Esophagus squamous epithelium (tissue), 5 donors: Measurements from ENCODE around the gene CREM. TPM values are rescaled to one million over a fixed set of nuclear protein-coding genes. Genes with fewer than 3 reads are reported as not detected.
"Not testable (repeated sequence)": the region's sequence is repeated elsewhere in the genome, so short reads cannot be mapped to it uniquely, and the experiment has no call there.

Experiments used
- DNase-seq: peaks from one replicate; lab custom pipeline; 2025; lab: John Stamatoyannopoulos, UW
- H3K27ac ChIP-seq, 4 donors: fragments of 200-600 bp; sonication (generic); one replicate each; pipeline ENCODE4 v1.5.1; 2016 to 2019; ENCODE audit warnings: mild to moderate bottlenecking in 1 of 4
- H3K27me3 ChIP-seq, 4 donors: fragments of 200-600 bp; sonication (generic); 1 replicate in 3 of 4; 2 replicates in 1 of 4; pipeline versions ENCODE4 v1.5.1 to v1.6.0; 2017 to 2021; ENCODE audit warnings: antibody characterized with exemption in 1 of 4
- H3K36me3 ChIP-seq, 3 donors: fragments of 200-600 bp; sonication (generic); one replicate each; pipeline ENCODE4 v1.5.1; 2016 to 2019
- H3K4me1 ChIP-seq, 3 donors: fragments of 200-600 bp; sonication (generic); one replicate each; pipeline ENCODE4 v1.5.1; 2017 to 2019
- H3K4me3 ChIP-seq, 4 donors: fragments of 200-600 bp; sonication (generic); 1 replicate in 3 of 4; 2 replicates in 1 of 4; pipeline ENCODE4 v1.5.1; 2016 to 2019; ENCODE audit warnings: mild to moderate bottlenecking in 2 of 4, moderate library complexity in 1 of 4
- H3K9me3 ChIP-seq, 3 donors: fragments of 200-600 bp; sonication (generic); one replicate each; pipeline ENCODE4 v1.5.1; 2016 to 2019
- CTCF ChIP-seq, 6 experiments: fragments of 450-650 bp in 4 of 6; fragments of 200-600 bp in 2 of 6; sonication (generic) in 2 of 6; IDR thresholded peaks; one replicate each; pipeline ENCODE4 v1.5.1; 2016 to 2019; ENCODE audit warnings: antibody characterized with exemption in 6 of 6, mild to moderate bottlenecking in 4 of 6, moderate library complexity in 4 of 6
- POLR2A ChIP-seq, 4 donors: fragments of 450-650 bp; IDR thresholded peaks; one replicate each; pipeline ENCODE4 v1.6.1; 2017; ENCODE audit warnings: antibody characterized with exemption in 4 of 4, mild to moderate bottlenecking in 4 of 4, moderate library complexity in 3 of 4
- WGBS, 2 donors: methylation state at CpG; one replicate each; pipeline ENCODE4 v1.1.5; 2018; 5-methylcytosine and 5-hydroxymethylcytosine counted together
- intact Hi-C: fragments of 100-400 bp; cut with DNase I; formaldehyde crosslinking; loops from one replicate; pipeline ENCODE4 v1.15.0; 2022
- total RNA-seq, 4 donors: library from RNA; depleted of rRNA; stranded (reverse); fragments of >200 nt; gene quantifications; one replicate each; pipeline ENCODE4 v1.1.0, GENCODE V29; 2016
- donor health status: DM: yes; HTN: yes; CAD: no.

CREM gene
- total RNA-seq, 4 donors from 2014 or later, result 19.4 to 23.8 (median 21.6) TPM

GRCh38 chr10:35213699-35214098, 87.1 kb downstream of the CREM start:
- TF ChIP-seq CTCF (IDR thresholded peaks at IDR 0.05) (no peak), POLR2A (IDR thresholded peaks at IDR 0.05) (no peak)
- H3K9me3 ChIP-seq, result no peaks in the 10 kb centered on the region
- WGBS, 2 donors, result 94% methylated on average over 7 of the region's 7 CpGs
- no peak overlapping the region for H3K4me3 ChIP-seq
- H3K36me3 ChIP-seq, result no peaks in the 10 kb centered on the region
- intact Hi-C loops, result no loop called here
- no peaks in the 10 kb centered on the region for H3K27me3 ChIP-seq
- H3K4me1 ChIP-seq, result peaks cover 0 to 18% (median 5%) of the 10 kb centered on the region in 3 donors
- no peak for DNase-seq
- H3K27ac ChIP-seq, result no peak overlapping the region

- intact Hi-C loops, result loop anchor here (5.0 kb wide), 1 partner anchor 92 kb away; no protein-coding TSS in a partner anchor
- DNase-seq, result no peak
- WGBS, 2 donors, result 60 to 96% methylated on average over 2 to 17 of the region's 19 CpGs
- Histone ChIP-seq H3K27me3 (no peaks in the 10 kb centered on the region), H3K4me3 (no peak overlapping the region), H3K9me3 (no peaks in the 10 kb centered on the region), H3K27ac (no peak overlapping the region), H3K36me3 (no peaks in the 10 kb centered on the region), H3K4me1 (peaks cover 0 to 21% (median 5%) of the 10 kb centered on the region in 3 donors)
- no peak for TF ChIP-seq POLR2A (IDR thresholded peaks at IDR 0.05)
- TF ChIP-seq CTCF (IDR thresholded peaks at IDR 0.05), result no peak
These were observed 88.0 kb downstream of the CREM start for GRCh38 chr10:35214607-35215020.

GRCh38 chr10:35215107-35215506, 88.5 kb downstream of the CREM start:
- Histone ChIP-seq H3K9me3 (no peaks in the 10 kb centered on the region), H3K27ac (no peak overlapping the region), H3K27me3 (no peaks in the 10 kb centered on the region), H3K36me3 (no peaks in the 10 kb centered on the region), H3K4me3 (no peak overlapping the region), H3K4me1 (peaks cover 0 to 23% (median 5%) of the 10 kb centered on the region in 3 donors)
- WGBS, 2 donors, result 88 to 93% methylated on average over 3 of the region's 3 CpGs
- no peak for DNase-seq
- TF ChIP-seq CTCF (IDR thresholded peaks at IDR 0.05), result no peak
- no peak for TF ChIP-seq POLR2A (IDR thresholded peaks at IDR 0.05)
- intact Hi-C loops, result loop anchor here (5.0 kb wide), 1 partner anchor 93 kb away; no protein-coding TSS in a partner anchor

GRCh38 chr10:35216303-35216905, 89.8 kb downstream of the CREM start:
- intact Hi-C loops, result loop anchor here (5.0 kb wide), 1 partner anchor 94 kb away; no protein-coding TSS in a partner anchor
- peak overlapping the region in 2 of 4 donors; percentile 24 to 43 for H3K27ac ChIP-seq

GRCh38 chr10:35216956-35217355, 90.3 kb downstream of the CREM start:
- not testable (repeated sequence) for H3K36me3 ChIP-seq, DNase-seq, H3K9me3 ChIP-seq, H3K4me3 ChIP-seq, H3K27me3 ChIP-seq
- peaks cover 0 to 31% (median 5%) of the 10 kb centered on the region in 3 donors for H3K4me1 ChIP-seq
- peak overlapping the region in 3 of 4 donors; percentile 12 to 43 (median 24) for H3K27ac ChIP-seq
- intact Hi-C loops, result loop anchor here (5.0 kb wide), 1 partner anchor 95 kb away; no protein-coding TSS in a partner anchor
- 84 to 85% methylated on average over 6 to 9 of the region's 9 CpGs for WGBS, 2 donors

More at GRCh38 chr10:35216303-35216905, 89.8 kb downstream of the CREM start:
- Histone ChIP-seq H3K4me3 (no peak overlapping the region), H3K27me3 (no peaks in the 10 kb centered on the region), H3K4me1 (peaks cover 0 to 31% (median 5%) of the 10 kb centered on the region in 3 donors), H3K9me3 (no peaks in the 10 kb centered on the region), H3K36me3 (no peaks in the 10 kb centered on the region)
- DNase-seq, result no peak
- WGBS, 2 donors, result 37 to 49% methylated on average over 3 to 6 of the region's 6 CpGs
- no peak for TF ChIP-seq CTCF (IDR thresholded peaks at IDR 0.05)
- TF ChIP-seq POLR2A (IDR thresholded peaks at IDR 0.05), result no peak
